ENCODE results near the gene SNRPB.
A peak's percentile ranks its signal among the peaks of the same experiment; 100 is the strongest.

SNRPB gene

GRCh38 chr20:2468581-2469407, 1.8 kb downstream of the SNRPB start:
- H3K4me1 ChIP-seq (ENCODE audit: insufficient read depth, low read length) = 0 out of 2 replicates have a peak, but pooled peaks cover 8% of the 10 kb centered on the region
- peak overlapping the region; percentile 100; the same call in 1 of the 2 replicates for H3K9ac ChIP-seq (ENCODE audit: low read depth, low read length)
- H3K27me3 ChIP-seq (ENCODE audit: insufficient read depth, low read length) = no peaks in the 10 kb centered on the region
- H3K9me3 ChIP-seq (ENCODE audit: insufficient read depth, low read depth, low read length) = no peaks in the 10 kb centered on the region
- peak overlapping the region; percentile 98 for H3K4me3 ChIP-seq (ENCODE audit: low read length)
- peaks cover 61% of the 10 kb centered on the region for H3K36me3 ChIP-seq (ENCODE audit: insufficient read depth, low read depth, low read length)
- H3K27ac ChIP-seq (ENCODE audit: low read length) = no peak overlapping the region

- Histone ChIP-seq H3K9me3 (ENCODE audit: insufficient read depth, low read depth, low read length) (no peaks in the 10 kb centered on the region), H3K9ac (ENCODE audit: low read depth, low read length) (no peak overlapping the region), H3K4me3 (ENCODE audit: low read length) (peak overlapping the region; percentile 0; the same call in 1 of the 2 replicates), H3K36me3 (ENCODE audit: insufficient read depth, low read depth, low read length) (peaks cover 74% of the 10 kb centered on the region), H3K4me1 (ENCODE audit: insufficient read depth, low read length) (0 out of 2 replicates have a peak, but pooled peaks cover 8% of the 10 kb centered on the region), H3K27ac (ENCODE audit: low read length) (no peak overlapping the region), H3K27me3 (ENCODE audit: insufficient read depth, low read length) (no peaks in the 10 kb centered on the region)
Observed at GRCh38 chr20:2467412-2467811, 3.2 kb downstream of the SNRPB start.

GRCh38 chr20:2465100-2465499, 5.5 kb downstream of the SNRPB start:
- Histone ChIP-seq H3K36me3 (ENCODE audit: insufficient read depth, low read depth, low read length) (peaks cover 98% of the 10 kb centered on the region), H3K27ac (ENCODE audit: low read length) (no peak overlapping the region), H3K4me3 (ENCODE audit: low read length) (no peak overlapping the region), H3K9ac (ENCODE audit: low read depth, low read length) (no peak overlapping the region), H3K27me3 (ENCODE audit: insufficient read depth, low read length) (no peaks in the 10 kb centered on the region), H3K4me1 (ENCODE audit: insufficient read depth, low read length) (0 out of 2 replicates have a peak, but pooled peaks cover 3% of the 10 kb centered on the region), H3K9me3 (ENCODE audit: insufficient read depth, low read depth, low read length) (no peaks in the 10 kb centered on the region)

GRCh38 chr20:2463616-2464365, 6.8 kb downstream of the SNRPB start:
- H3K27me3 ChIP-seq (ENCODE audit: insufficient read depth, low read length) = no peaks in the 10 kb centered on the region
- no peak overlapping the region for H3K27ac ChIP-seq (ENCODE audit: low read length)
- no peaks in the 10 kb centered on the region for H3K9me3 ChIP-seq (ENCODE audit: insufficient read depth, low read depth, low read length)
- H3K4me1 ChIP-seq (ENCODE audit: insufficient read depth, low read length) = no peaks in the 10 kb centered on the region
- H3K4me3 ChIP-seq (ENCODE audit: low read length) = no peak overlapping the region
- peaks cover 100% of the 10 kb centered on the region for H3K36me3 ChIP-seq (ENCODE audit: insufficient read depth, low read depth, low read length)
- H3K9ac ChIP-seq (ENCODE audit: low read depth, low read length) = no peak overlapping the region

- H3K36me3 ChIP-seq (ENCODE audit: insufficient read depth, low read depth, low read length) = peaks cover 94% of the 10 kb centered on the region
- no peak overlapping the region for H3K9ac ChIP-seq (ENCODE audit: low read depth, low read length)
- no peaks in the 10 kb centered on the region for H3K27me3 ChIP-seq (ENCODE audit: insufficient read depth, low read length)
- H3K9me3 ChIP-seq (ENCODE audit: insufficient read depth, low read depth, low read length) = no peaks in the 10 kb centered on the region
- H3K27ac ChIP-seq (ENCODE audit: low read length) = no peak overlapping the region
- H3K4me3 ChIP-seq (ENCODE audit: low read length) = no peak overlapping the region
- no peaks in the 10 kb centered on the region for H3K4me1 ChIP-seq (ENCODE audit: insufficient read depth, low read length)
Observed at GRCh38 chr20:2462484-2462883, 8.1 kb downstream of the SNRPB start.

GRCh38 chr20:2460752-2461424, 9.7 kb downstream of the SNRPB start:
- Histone ChIP-seq H3K4me1 (ENCODE audit: insufficient read depth, low read length) (no peaks in the 10 kb centered on the region), H3K9me3 (ENCODE audit: insufficient read depth, low read depth, low read length) (no peaks in the 10 kb centered on the region), H3K9ac (ENCODE audit: low read depth, low read length) (no peak overlapping the region), H3K36me3 (ENCODE audit: insufficient read depth, low read depth, low read length) (peaks cover 78% of the 10 kb centered on the region), H3K27me3 (ENCODE audit: insufficient read depth, low read length) (no peaks in the 10 kb centered on the region), H3K4me3 (ENCODE audit: low read length) (no peak overlapping the region), H3K27ac (ENCODE audit: low read length) (no peak overlapping the region)

- Histone ChIP-seq H3K9ac (ENCODE audit: low read depth, low read length) (no peak overlapping the region), H3K9me3 (ENCODE audit: insufficient read depth, low read depth, low read length) (no peaks in the 10 kb centered on the region), H3K4me1 (ENCODE audit: insufficient read depth, low read length) (no peaks in the 10 kb centered on the region), H3K4me3 (ENCODE audit: low read length) (no peak overlapping the region), H3K36me3 (ENCODE audit: insufficient read depth, low read depth, low read length) (peaks cover 71% of the 10 kb centered on the region), H3K27ac (ENCODE audit: low read length) (no peak overlapping the region), H3K27me3 (ENCODE audit: insufficient read depth, low read length) (no peaks in the 10 kb centered on the region)
Observed at GRCh38 chr20:2459981-2460751, 10.4 kb downstream of the SNRPB start.

GRCh38 chr20:2458919-2459499, 11.6 kb downstream of the SNRPB start:
- H3K36me3 ChIP-seq (ENCODE audit: insufficient read depth, low read depth, low read length) = peaks cover 59% of the 10 kb centered on the region
- H3K4me3 ChIP-seq (ENCODE audit: low read length) = no peak overlapping the region
- H3K27ac ChIP-seq (ENCODE audit: low read length) = no peak overlapping the region
- no peaks in the 10 kb centered on the region for H3K9me3 ChIP-seq (ENCODE audit: insufficient read depth, low read depth, low read length)
- H3K9ac ChIP-seq (ENCODE audit: low read depth, low read length) = no peak overlapping the region
- no peaks in the 10 kb centered on the region for H3K27me3 ChIP-seq (ENCODE audit: insufficient read depth, low read length)
- no peaks in the 10 kb centered on the region for H3K4me1 ChIP-seq (ENCODE audit: insufficient read depth, low read length)

- H3K27me3 ChIP-seq (ENCODE audit: insufficient read depth, low read length) = no peaks in the 10 kb centered on the region
- no peak overlapping the region for H3K9ac ChIP-seq (ENCODE audit: low read depth, low read length)
- peaks cover 28% of the 10 kb centered on the region for H3K36me3 ChIP-seq (ENCODE audit: insufficient read depth, low read depth, low read length)
- no peak overlapping the region for H3K4me3 ChIP-seq (ENCODE audit: low read length)
- H3K27ac ChIP-seq (ENCODE audit: low read length) = no peak overlapping the region
- no peaks in the 10 kb centered on the region for H3K4me1 ChIP-seq (ENCODE audit: insufficient read depth, low read length)
- H3K9me3 ChIP-seq (ENCODE audit: insufficient read depth, low read depth, low read length) = no peaks in the 10 kb centered on the region
Observed at GRCh38 chr20:2455771-2456497, 14.7 kb downstream of the SNRPB start.

GRCh38 chr20:2453792-2454191, 16.8 kb downstream of the SNRPB start:
- Histone ChIP-seq H3K27ac (ENCODE audit: low read length) (no peak overlapping the region), H3K27me3 (ENCODE audit: insufficient read depth, low read length) (no peaks in the 10 kb centered on the region), H3K9me3 (ENCODE audit: insufficient read depth, low read depth, low read length) (no peaks in the 10 kb centered on the region), H3K9ac (ENCODE audit: low read depth, low read length) (no peak overlapping the region), H3K36me3 (ENCODE audit: insufficient read depth, low read depth, low read length) (peaks cover 7% of the 10 kb centered on the region; the same call in 1 of the 2 replicates), H3K4me1 (ENCODE audit: insufficient read depth, low read length) (no peaks in the 10 kb centered on the region), H3K4me3 (ENCODE audit: low read length) (no peak overlapping the region)
